ENCODE data around the gene TRERF1. TPM values are rescaled to one million over a fixed set of nuclear protein-coding genes. Genes with fewer than 3 reads are reported as not detected.

Gene TRERF1
- total RNA-seq, 1 experiment from 2014 or later, result 0.39 TPM

DNA sequence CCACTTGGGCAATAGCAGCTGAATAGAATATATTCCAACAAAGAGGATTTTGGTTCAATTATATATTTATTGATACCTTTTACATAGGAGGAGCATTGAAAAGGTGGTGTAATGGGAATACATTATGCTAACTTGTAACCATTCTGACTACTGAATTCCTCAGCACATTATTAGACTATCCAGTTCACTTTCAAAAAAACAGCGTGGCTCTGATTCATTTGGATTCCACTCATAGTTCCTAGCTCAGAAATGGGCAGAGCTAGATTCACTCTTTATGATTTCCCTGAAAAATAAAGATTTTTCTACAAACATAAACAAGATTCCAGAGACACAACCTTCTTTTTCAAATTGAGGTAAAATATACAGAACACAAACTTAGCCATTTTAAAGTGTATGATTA lies 9.2 kb upstream of the TRERF1 start:
- ChIA-PET CTCF (no interaction called here), POLR2A (no interaction called here)

DNA sequence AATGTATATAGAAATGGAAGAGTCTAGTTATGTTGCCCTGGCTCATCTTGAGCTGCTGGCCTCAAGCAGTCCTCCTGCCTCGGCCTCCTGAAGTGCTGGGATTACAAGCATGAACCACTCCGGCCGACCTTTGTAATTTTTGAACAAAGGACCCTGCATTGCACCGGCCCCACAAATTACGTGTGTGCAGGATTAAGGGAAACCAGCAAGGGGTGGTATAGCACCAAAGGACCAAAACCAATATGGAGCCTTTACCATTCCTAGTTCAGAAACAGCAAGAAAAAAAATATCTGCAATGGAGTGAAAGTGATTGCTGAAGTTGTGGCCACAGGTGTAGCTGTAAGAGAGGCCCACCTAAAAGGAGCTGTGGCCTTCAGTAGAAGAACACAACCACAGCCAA lies 8.2 kb upstream of the TRERF1 start:
- intact Hi-C loops (cut with micrococcal nuclease; ENCODE audit: unreplicated experiment), result no loop called here

More for the DNA sequence above, 9.2 kb upstream of the TRERF1 start:
- no peaks in the 10 kb centered on the region for H3K36me3 ChIP-seq (ENCODE audit: control insufficient read depth, insufficient read depth, low read length)
- Mint-ChIP-seq H3K4me1 (ENCODE audit: low read depth, unreplicated experiment) (no peaks in the 10 kb centered on the region), H3K27me3 (ENCODE audit: insufficient read depth, unreplicated experiment) (no peaks in the 10 kb centered on the region), H3K4me3 (ENCODE audit: unreplicated experiment) (no peak overlapping the region), H3K36me3 (ENCODE audit: insufficient read depth, unreplicated experiment) (no peaks in the 10 kb centered on the region), H3K9me3 (ENCODE audit: unreplicated experiment) (no peaks in the 10 kb centered on the region), H3K27ac (ENCODE audit: unreplicated experiment) (no peak overlapping the region)
- no peaks in the 10 kb centered on the region for H3K9me3 ChIP-seq
- no peak for DNase-seq
- H3K27me3 ChIP-seq (replicated peaks; ENCODE audit: control insufficient read depth, insufficient read depth, low read length), result no peaks in the 10 kb centered on the region
- no peaks in the 10 kb centered on the region for H3K4me1 ChIP-seq
- no peak overlapping the region for H3K4me3 ChIP-seq (ENCODE audit: low read depth, low read length)
- intact Hi-C loops (cut with micrococcal nuclease; ENCODE audit: unreplicated experiment), result no loop called here
- BruUV-seq (replicated peaks), result no TSS peak
- TF ChIP-seq, protein P1, sequence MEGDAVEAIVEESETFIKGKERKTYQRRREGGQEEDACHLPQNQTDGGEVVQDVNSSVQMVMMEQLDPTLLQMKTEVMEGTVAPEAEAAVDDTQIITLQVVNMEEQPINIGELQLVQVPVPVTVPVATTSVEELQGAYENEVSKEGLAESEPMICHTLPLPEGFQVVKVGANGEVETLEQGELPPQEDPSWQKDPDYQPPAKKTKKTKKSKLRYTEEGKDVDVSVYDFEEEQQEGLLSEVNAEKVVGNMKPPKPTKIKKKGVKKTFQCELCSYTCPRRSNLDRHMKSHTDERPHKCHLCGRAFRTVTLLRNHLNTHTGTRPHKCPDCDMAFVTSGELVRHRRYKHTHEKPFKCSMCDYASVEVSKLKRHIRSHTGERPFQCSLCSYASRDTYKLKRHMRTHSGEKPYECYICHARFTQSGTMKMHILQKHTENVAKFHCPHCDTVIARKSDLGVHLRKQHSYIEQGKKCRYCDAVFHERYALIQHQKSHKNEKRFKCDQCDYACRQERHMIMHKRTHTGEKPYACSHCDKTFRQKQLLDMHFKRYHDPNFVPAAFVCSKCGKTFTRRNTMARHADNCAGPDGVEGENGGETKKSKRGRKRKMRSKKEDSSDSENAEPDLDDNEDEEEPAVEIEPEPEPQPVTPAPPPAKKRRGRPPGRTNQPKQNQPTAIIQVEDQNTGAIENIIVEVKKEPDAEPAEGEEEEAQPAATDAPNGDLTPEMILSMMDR (IDR thresholded peaks at IDR 0.05; ENCODE audit: insufficient read depth in 1 of 2, low read depth in 1 of 2, low read length in 1 of 2, severe bottlenecking in 1 of 2, unreplicated experiment in 1 of 2), result no peak

DNA sequence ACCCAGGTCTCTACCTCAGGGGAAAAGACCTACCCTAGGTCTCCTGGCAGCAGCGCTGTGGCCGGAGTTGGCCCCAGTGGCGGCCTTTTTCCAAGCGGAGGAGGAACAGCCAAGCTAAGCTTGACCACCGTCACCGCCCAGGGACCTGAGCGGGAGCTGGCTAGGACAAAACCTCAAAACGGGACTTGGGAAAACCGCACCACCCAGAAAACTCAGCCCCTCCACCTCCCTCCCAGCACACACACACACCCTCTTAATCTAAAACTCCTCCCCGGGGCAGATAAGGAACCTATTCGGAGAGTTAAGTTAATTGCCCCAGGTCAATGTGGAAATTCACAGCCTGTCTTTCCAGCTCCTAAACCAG lies 2.7 kb upstream of the TRERF1 start:
- Mint-ChIP-seq H3K27me3 (ENCODE audit: insufficient read depth, unreplicated experiment) (peaks cover 2% of the 10 kb centered on the region), H3K36me3 (ENCODE audit: insufficient read depth, unreplicated experiment) (no peaks in the 10 kb centered on the region), H3K4me1 (ENCODE audit: low read depth, unreplicated experiment) (peaks cover 8% of the 10 kb centered on the region), H3K27ac (ENCODE audit: unreplicated experiment) (no peak overlapping the region), H3K9me3 (ENCODE audit: unreplicated experiment) (no peaks in the 10 kb centered on the region), H3K4me3 (ENCODE audit: unreplicated experiment) (peak overlapping the region; percentile 69)
- TF ChIP-seq, protein P1 (IDR thresholded peaks at IDR 0.05; ENCODE audit: insufficient read depth in 1 of 2, low read depth in 1 of 2, low read length in 1 of 2, severe bottlenecking in 1 of 2, unreplicated experiment in 1 of 2), result no peak
- Histone ChIP-seq H3K4me1 (0 out of 2 replicates have a peak, but pooled peaks cover 3% of the 10 kb centered on the region), H3K4me3 (ENCODE audit: low read depth, low read length) (peak overlapping the region; percentile 79), H3K9me3 (no peaks in the 10 kb centered on the region), H3K27me3 (replicated peaks; ENCODE audit: control insufficient read depth, insufficient read depth, low read length) (no peaks in the 10 kb centered on the region), H3K36me3 (ENCODE audit: control insufficient read depth, insufficient read depth, low read length) (no peaks in the 10 kb centered on the region)
- peak; percentile 42 to 47 for DNase-seq
- intact Hi-C loops (cut with micrococcal nuclease; ENCODE audit: unreplicated experiment), result no loop called here
- POLR2A ChIA-PET, result no interaction called here
- BruUV-seq (replicated peaks), result no TSS peak
- CTCF ChIA-PET, result interaction anchor here (1.1 kb wide), 1 partner anchor 93 kb away, joined by 3 read pairs; no protein-coding TSS in a partner anchor

More for the DNA sequence above, 8.2 kb upstream of the TRERF1 start:
- H3K27ac Mint-ChIP-seq (ENCODE audit: unreplicated experiment), result no peak overlapping the region
- no peak for DNase-seq
- no peaks in the 10 kb centered on the region for H3K9me3 Mint-ChIP-seq (ENCODE audit: unreplicated experiment)
- Histone ChIP-seq H3K36me3 (ENCODE audit: control insufficient read depth, insufficient read depth, low read length) (no peaks in the 10 kb centered on the region), H3K27me3 (replicated peaks; ENCODE audit: control insufficient read depth, insufficient read depth, low read length) (no peaks in the 10 kb centered on the region), H3K4me1 (no peaks in the 10 kb centered on the region), H3K9me3 (no peaks in the 10 kb centered on the region), H3K4me3 (ENCODE audit: low read depth, low read length) (no peak overlapping the region)
- H3K27me3 Mint-ChIP-seq (ENCODE audit: insufficient read depth, unreplicated experiment), result no peaks in the 10 kb centered on the region
- no peaks in the 10 kb centered on the region for H3K36me3 Mint-ChIP-seq (ENCODE audit: insufficient read depth, unreplicated experiment)
- no peak overlapping the region for H3K4me3 Mint-ChIP-seq (ENCODE audit: unreplicated experiment)
- TF ChIP-seq, protein P1 (IDR thresholded peaks at IDR 0.05; ENCODE audit: insufficient read depth in 1 of 2, low read depth in 1 of 2, low read length in 1 of 2, severe bottlenecking in 1 of 2, unreplicated experiment in 1 of 2), result no peak
- BruUV-seq (replicated peaks), result no TSS peak
- CTCF ChIA-PET, result no interaction called here
- POLR2A ChIA-PET, result no interaction called here
- H3K4me1 Mint-ChIP-seq (ENCODE audit: low read depth, unreplicated experiment), result no peaks in the 10 kb centered on the region

All from Caco-2 (cell line).